NB4 (cell line): ENCODE data around the gene SCN8A.

ENCODE experiments used
- DNase-seq: peaks from one replicate; pipeline ENCODE4 v3.0.0; 2010; ENCODE audit warnings: low read depth
- H3K4me3 ChIP-seq: one replicate; pipeline ENCODE4 v1.5.1; 2011; ENCODE audit warnings: mild to moderate bottlenecking, low read depth, low read length, moderate library complexity
- MAX ChIP-seq: IDR thresholded peaks from 2 replicates; pipeline ENCODE4 v1.6.1; 2011; ENCODE audit warnings: low read depth, low read length
- MYC ChIP-seq: IDR thresholded peaks from 2 replicates; pipeline ENCODE4 v1.6.1; 2011; ENCODE audit warnings: low read depth, low read length
- POLR2A ChIP-seq: IDR thresholded peaks from 2 replicates; pipeline ENCODE4 v1.6.1; 2011; ENCODE audit warnings: mild to moderate bottlenecking; ENCODE audit not compliant: insufficient read length; ENCODE audit errors: extremely low read depth
- TF ChIP-seq, protein P1 (sequence below): IDR thresholded peaks from one replicate; pipeline ENCODE4 v1.5.1; 2012; ENCODE audit warnings: low read depth, low read length

Gene SCN8A

DNA sequence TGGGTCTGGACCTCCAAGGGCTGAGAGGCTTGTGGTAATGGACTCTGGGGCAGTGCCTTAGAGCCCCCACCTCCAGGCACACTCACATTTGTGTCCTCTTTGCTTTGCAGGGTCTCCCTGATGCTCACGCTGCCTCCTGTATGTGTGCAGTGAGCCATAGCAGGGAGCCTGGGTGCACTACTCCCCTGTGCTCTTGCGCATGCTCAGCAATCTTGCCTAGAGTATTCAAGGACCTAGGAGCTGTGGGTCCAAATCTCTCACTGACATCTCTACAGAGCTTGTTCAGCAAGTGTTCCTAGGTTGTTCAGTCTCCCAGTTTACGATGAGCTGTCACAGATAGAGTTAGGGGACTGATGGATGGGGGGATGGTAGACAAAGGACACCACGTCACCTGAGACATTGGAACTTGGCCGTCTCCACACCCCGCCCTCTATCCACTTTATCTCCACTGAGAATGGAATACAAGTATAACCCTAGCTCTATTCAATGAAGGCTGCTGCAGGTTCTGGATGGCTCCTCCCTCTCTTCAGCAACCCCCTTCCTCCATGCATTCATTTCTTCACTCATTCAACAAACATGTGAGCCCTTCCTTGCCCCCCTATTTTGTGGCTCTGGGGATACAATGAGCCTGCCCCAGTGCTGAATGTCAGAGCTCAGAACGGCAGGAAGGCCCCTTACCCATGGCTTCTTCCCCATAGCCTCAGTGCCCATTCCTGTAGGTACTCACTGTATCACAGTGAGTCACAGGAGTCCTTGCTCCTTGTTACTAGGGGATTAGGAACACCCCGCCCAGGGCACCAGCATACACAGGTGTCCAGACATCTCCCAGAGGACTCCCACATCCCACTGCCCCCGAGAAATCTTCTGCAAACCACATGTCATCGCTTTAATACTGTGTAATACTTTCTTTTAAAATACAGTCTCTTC lies 226.3 kb downstream of the SCN8A start:
- TF ChIP-seq MAX (no peak), MYC (no peak), POLR2A (no peak)
- TF ChIP-seq, protein P1, sequence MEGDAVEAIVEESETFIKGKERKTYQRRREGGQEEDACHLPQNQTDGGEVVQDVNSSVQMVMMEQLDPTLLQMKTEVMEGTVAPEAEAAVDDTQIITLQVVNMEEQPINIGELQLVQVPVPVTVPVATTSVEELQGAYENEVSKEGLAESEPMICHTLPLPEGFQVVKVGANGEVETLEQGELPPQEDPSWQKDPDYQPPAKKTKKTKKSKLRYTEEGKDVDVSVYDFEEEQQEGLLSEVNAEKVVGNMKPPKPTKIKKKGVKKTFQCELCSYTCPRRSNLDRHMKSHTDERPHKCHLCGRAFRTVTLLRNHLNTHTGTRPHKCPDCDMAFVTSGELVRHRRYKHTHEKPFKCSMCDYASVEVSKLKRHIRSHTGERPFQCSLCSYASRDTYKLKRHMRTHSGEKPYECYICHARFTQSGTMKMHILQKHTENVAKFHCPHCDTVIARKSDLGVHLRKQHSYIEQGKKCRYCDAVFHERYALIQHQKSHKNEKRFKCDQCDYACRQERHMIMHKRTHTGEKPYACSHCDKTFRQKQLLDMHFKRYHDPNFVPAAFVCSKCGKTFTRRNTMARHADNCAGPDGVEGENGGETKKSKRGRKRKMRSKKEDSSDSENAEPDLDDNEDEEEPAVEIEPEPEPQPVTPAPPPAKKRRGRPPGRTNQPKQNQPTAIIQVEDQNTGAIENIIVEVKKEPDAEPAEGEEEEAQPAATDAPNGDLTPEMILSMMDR = no peak

DNA sequence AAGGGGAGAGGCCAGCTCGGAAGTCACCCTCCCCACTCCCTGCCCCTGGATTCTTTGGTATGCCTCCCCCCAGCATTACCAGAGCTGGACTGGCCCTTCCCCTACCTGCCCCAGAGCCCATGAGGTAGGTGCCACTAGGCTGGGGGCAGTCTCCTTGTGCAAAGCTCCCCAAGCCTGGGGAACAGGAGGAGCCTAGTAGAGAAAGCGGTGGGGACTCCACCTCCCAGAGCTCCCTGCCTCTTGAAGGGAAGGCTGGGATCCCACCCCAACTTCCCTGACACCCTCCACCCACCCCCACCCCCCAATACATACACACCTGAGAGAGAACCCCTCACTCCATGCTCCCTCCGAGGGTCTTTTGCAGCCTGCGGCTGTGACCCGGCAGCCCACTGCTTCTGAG lies 227.1 kb downstream of the SCN8A start:
- no peak for DNase-seq
- TF ChIP-seq POLR2A (no peak), MAX (no peak), MYC (no peak)
- TF ChIP-seq, protein P1 = no peak

More for the DNA sequence above, 226.3 kb downstream of the SCN8A start:
- DNase-seq = no peak
- no peak overlapping the region for H3K4me3 ChIP-seq

DNA sequence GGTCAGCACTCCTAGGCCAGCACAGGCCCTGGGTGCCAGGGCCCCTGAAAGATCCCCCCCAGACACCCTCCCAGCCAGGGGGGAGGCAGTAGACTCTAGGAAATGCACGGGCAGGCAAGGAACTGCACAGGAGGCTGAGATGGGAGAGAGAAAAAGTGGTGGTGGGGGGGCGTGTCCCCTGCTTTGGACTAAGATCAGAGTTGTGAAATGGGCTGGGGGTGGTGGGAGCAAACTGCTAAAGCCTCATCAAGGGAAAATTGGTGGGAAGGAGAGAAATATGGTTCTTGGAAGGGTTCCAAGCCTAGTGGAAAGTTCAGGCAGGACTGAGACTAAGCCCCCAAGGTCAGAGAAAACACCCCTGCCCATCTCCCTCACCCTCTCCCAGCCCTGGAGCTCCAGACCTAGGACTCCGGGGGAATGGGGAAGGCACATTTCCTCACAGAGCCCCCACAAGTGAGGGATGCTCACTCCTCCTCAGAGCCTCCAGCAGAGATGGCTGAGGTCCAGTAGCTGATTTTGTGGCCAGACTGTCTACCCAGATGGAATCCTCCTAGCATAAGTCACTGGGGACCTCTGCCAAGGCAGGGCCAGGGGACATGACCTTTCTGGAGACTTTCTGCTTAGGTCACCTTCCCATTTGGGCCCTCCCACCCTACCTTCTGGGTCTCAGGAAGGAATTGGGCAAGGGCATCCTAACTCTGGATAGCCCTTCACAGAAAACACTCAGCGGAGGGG lies 227.7 kb downstream of the SCN8A start:
- H3K4me3 ChIP-seq = no peak overlapping the region
- TF ChIP-seq MAX = no peak
- TF ChIP-seq, protein P1 = no peak
- TF ChIP-seq POLR2A = no peak
- no peak for TF ChIP-seq MYC
- DNase-seq = no peak

More for the DNA sequence above, 227.1 kb downstream of the SCN8A start:
- H3K4me3 ChIP-seq = no peak overlapping the region

- H3K4me3 ChIP-seq = no peak overlapping the region
- no peak for DNase-seq
Observed at GRCh38 chr12:51819736-51820525, 228.9 kb downstream of the SCN8A start.

More at GRCh38 chr12:51819736-51820525, 228.9 kb downstream of the SCN8A start:
- TF ChIP-seq, protein P1 = no peak
- TF ChIP-seq MAX (no peak), MYC (no peak), POLR2A (no peak)
